ENCODE data around the gene IL5.

IL5 gene

DNA sequence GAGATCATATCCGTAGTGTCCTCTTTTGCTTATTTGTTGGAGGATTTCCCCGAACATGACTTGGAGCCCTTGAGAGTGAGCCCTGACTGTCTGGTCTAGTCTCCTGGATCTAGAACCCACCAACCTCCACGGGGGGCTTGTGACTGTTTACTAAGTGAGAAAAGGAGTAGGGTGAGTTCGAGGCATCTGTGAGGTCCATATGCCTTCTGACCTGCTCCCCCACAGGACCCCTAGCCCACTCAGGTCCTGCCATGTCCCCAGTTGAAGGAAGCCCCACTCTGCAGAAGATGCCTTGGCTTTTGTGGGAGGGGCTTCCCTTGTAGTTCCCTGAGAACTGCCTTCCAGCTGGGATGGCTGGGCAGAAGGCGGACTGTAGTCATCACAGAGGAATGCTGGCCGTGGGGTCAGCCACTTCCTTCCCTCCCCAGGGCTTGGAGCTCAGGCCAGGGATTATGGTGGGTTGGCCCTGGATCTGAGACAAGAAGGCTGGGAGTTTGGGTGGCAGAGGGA lies 45.8 kb downstream of the IL5 start:
- DNase-seq: no peak

DNA sequence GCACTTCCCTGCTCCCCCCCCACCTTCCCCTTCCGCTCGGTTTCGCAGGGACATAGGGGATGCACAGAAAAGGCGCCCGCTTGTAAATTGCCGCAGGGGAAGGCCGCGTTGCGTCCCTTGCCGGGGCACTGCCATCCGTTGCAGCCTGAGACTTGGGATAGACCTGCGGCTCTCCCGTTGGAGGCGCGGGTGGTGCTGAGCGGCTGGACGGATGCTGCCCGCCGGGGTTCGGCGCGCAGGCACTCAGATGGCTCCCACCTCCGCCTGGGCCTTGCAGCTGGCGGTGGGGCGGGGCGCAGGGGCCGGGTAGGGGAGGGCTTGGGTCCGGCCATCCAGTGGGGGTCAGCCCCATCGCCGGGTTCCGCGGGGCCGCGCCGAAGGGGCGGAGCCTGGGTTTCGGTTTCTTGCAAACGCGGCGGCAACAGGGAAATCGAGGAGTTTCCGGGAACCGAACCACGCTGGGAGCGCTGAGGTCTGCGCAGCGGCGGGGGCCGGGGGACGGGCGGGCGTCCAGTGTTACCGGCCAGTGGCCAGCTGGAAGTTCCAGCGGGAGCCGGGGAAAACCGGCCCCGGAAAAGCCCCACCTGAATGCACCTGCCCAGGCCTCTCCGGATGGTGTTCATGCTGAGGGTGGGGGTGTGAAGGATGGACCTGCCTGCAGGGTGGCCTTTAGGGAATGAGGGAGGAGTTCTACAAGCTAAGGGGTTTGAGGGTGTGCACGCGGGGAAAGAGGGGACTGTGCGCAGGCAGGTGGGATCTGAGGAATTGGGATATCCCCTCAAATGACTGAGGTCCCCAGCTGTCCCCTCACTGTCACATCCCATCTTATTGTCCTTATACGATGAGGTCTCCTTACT lies 46.5 kb downstream of the IL5 start:
- DNase-seq: peak; percentile 67

DNA sequence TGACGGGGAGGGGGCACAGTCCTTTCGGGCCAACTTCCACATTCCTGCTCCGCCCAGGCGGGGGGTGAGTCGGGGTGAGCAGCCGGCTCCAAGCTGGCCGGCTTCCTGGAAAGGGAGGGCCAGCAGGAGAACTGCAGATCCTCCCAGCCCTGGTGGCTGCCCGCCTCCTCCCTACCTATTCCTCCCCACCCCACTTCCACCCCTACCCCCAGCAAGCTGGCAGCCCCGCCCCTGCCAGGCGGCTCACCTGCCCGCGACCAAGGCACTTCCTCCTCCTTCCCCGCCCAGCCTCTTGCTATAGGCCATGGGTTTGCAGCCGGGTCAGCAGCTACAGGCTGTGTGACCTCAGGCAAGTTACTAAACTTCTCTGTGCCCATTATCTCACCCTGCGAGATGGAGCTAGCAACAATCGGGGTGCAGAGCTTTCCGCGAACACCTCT lies 47.1 kb downstream of the IL5 start:
- DNase-seq: peak; percentile 90

DNA sequence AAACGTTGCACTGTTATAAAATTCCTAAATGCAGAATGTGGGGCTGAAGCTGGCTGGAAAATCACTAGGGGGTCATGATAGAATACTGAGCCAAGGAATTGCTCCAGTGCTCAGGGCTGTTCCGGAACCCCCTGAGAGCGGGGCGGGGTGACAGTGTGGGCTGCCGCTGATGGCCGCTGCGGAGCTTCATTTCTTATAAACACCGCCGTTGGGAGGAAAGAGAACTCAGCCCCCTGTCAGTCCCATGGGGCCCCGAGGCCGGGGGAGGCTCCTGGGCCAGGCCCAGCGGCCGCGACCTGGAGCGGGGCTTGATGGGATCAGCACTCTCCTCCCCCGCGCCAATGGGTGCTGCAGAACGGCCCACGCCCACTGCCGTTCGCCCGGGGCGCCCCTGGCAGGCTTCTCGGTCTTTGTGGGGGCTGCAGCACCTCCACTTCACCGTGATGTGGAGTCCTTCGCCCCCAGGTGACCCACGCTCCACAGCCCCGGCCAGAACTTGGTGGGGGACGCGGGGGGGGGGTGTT lies 47.6 kb downstream of the IL5 start:
- peak; percentile 82 for DNase-seq

DNA sequence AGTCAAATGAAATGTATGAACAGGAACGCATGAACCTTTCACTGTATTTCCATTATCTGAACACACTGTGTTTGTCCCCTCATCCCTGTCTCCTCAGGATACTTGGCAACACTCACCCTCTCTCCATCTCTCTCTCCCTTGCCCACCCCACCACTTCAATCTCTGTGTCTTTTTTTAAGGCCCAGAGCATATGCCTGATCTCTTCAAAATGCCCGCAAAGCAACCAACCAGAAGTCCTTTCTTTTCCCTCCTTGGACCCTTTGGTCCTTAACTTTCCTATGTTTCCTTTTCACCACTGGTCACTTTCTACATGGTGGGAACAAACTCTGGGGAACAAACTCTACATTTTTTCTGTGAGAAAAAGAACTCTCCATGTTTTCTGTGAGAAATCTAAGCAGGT lies 49.5 kb downstream of the IL5 start:
- no peak for DNase-seq

DNA sequence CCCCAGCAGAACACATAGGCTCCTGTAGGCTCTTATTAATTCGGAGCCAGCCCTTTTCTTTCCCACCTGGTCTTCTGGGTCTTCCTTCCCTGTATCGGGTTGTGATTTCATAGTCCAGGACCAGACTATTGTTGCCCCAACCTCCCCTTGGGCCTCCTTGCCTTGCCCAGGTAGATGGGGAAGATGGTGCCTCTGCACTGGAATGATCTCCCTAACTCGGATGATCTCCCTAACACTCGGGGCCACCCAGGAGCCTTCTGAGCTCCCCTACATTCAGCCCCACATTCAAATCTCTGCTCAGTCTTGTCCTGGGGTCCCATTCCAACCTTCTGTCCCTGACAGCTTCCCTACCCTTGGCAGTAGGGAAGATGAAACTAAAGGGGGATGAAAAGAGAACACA lies 50.1 kb downstream of the IL5 start:
- DNase-seq: no peak

DNA sequence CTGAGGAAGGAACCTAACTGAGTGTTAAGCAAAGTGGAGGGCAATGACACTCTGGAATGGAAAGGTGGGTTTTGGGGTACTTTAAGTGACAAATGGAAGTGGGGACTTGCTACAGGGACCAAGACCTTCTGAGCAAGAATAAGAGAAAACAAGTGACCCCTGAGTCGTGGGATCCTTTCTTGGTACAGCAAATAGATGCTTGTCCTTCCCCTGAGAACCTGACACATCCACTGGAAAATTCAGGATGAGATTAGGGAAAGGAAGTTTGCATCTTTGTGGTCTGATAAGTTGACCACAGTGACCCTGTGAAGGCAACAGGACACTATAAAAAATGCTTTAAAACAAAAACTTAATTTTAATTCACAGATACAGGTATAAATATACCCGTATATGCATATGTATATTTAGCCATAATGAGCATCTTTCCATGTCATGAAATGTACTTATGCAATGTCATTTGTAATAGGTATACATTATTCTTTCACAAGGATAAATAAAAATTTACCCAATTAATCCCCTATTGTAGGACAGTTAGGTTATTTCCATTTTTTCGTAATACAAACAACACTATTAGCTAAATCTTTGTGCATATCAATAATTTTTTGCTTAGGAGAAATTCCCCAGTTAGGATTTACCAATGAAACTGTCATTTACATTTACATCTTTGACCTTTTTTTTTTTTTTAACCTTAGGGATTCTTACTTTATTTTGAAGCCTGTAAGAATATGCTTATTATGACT lies 50.8 kb downstream of the IL5 start:
- no peak for DNase-seq
